HepG2 (cell line): ENCODE results near the gene PIH1D2. TPM values are rescaled to one million over a fixed set of nuclear protein-coding genes. Genes with fewer than 3 reads are reported as not detected.

Experiments
- ATAC-seq: fragments of 200-7000 bp; cut with Tn5 transposase; 3 replicates; pipeline ENCODE4 v1.9.1; 2020; ENCODE audit warnings: mild to moderate bottlenecking, moderate library complexity
- BruUV-seq: library from RNA; stranded (reverse); fragments of 400-500 nt; replicated peaks from 2 replicates; lab custom pipeline; 2021; lab: Mats Ljungman, UMichigan
- CTCF ChIA-PET: fragments of 300-600 bp; formaldehyde crosslinking; extraction: SDS; loops from one replicate; lab custom pipeline; 2021; ENCODE audit warnings: low total read pairs, inconsistent platforms, low intra/inter-chr PET ratio; lab: Yijun Ruan, JAX
- POLR2A ChIA-PET: fragments of 350-600 bp; sonication (Branson Sonifier 250); formaldehyde crosslinking; loops from one replicate; lab custom pipeline; 2020; ENCODE audit warnings: antibody characterized with exemption, inconsistent platforms; lab: Yijun Ruan, JAX
- DNase-seq: peaks from one replicate; pipeline ENCODE4 v3.0.0-alpha.2; 2015; ENCODE audit warnings: low spot score
- FAIRE-seq: peaks from 3 replicates; lab custom pipeline; 2011; peaks lifted over from hg19 to GRCh38; lab: Jason Lieb, UNC
- H2AFZ ChIP-seq: one replicate; pipeline ENCODE4 v1.6.1; 2011; ENCODE audit warnings: low read length, inconsistent platforms
- H3K27ac ChIP-seq: fragments of 300-600 bp; 3 replicates; pipeline ENCODE4 v1.8.0; 2011; ENCODE audit warnings: mixed run types, mild to moderate bottlenecking, mixed read lengths, low read length, inconsistent platforms; ENCODE audit not compliant: insufficient read depth; ENCODE audit errors: extremely low read length
- H3K27me3 ChIP-seq, 2 experiments: fragments of 200-600 bp in 1 of 2; 2 replicates in 1 of 2; 3 replicates in 1 of 2; pipeline versions ENCODE4 v1.6.0 to v1.8.0; 2011; ENCODE audit warnings: low read length in 2 of 2, mild to moderate bottlenecking in 2 of 2, moderate library complexity in 2 of 2, inconsistent platforms in 1 of 2; ENCODE audit not compliant: insufficient read depth in 2 of 2, control insufficient read depth in 1 of 2
- H3K36me3 ChIP-seq, 2 experiments: fragments of 200-600 bp in 1 of 2; replicated peaks in 1 of 2; 2 replicates in 1 of 2; 3 replicates in 1 of 2; pipeline versions ENCODE4 v1.5.1 to v1.8.0; 2011; ENCODE audit warnings: low read length in 2 of 2, inconsistent platforms in 1 of 2; ENCODE audit not compliant: insufficient read depth in 2 of 2, control insufficient read depth in 1 of 2
- H3K4me1 ChIP-seq: 2 replicates; pipeline ENCODE4 v1.5.1; 2012; ENCODE audit warnings: low read length, inconsistent platforms; ENCODE audit not compliant: insufficient read depth
- H3K4me2 ChIP-seq: 2 replicates; pipeline ENCODE4 v1.6.0; 2011; ENCODE audit warnings: low read depth, low read length, inconsistent platforms
- H3K4me3 ChIP-seq, 3 experiments: fragments of 200-600 bp in 1 of 3; sonication (generic), shearing (Covaris generic) in 1 of 3; replicated peaks in 1 of 3; 2 replicates each; pipeline ENCODE4 v1.5.1; 2011 to 2016; ENCODE audit warnings: low read length in 3 of 3, inconsistent platforms in 2 of 3, low read depth in 2 of 3, mild to moderate bottlenecking in 2 of 3, control low read depth in 1 of 3, mixed read lengths in 1 of 3; ENCODE audit not compliant: insufficient read depth in 1 of 3
- H3K79me2 ChIP-seq: one replicate; pipeline ENCODE4 v1.6.1; 2011; ENCODE audit warnings: low read length, inconsistent platforms; ENCODE audit not compliant: insufficient read depth
- H3K9ac ChIP-seq: 2 replicates; pipeline ENCODE4 v1.6.0; 2011; ENCODE audit warnings: mild to moderate bottlenecking, low read depth, low read length, inconsistent platforms; ENCODE audit not compliant: insufficient read depth
- H3K9me3 ChIP-seq: 2 replicates; pipeline ENCODE4 v1.5.1; 2012; ENCODE audit warnings: mild to moderate bottlenecking, low read length
- H4K20me1 ChIP-seq: 2 replicates; pipeline ENCODE4 v1.6.0; 2011; ENCODE audit warnings: inconsistent platforms, mild to moderate bottlenecking, low read length, moderate library complexity; ENCODE audit not compliant: insufficient read depth
- BHLHE40 ChIP-seq: IDR thresholded peaks from 2 replicates; pipeline ENCODE4 v1.6.1; 2011; ENCODE audit warnings: low read length, improper control_type of control experiment
- FOXC1 ChIP-seq: sonication (generic); formaldehyde crosslinking; IDR thresholded peaks from 2 replicates; pipeline ENCODE4 v1.8.0; 2022; ENCODE audit warnings: mild to moderate bottlenecking, missing genetic modification reagents, borderline replicate concordance
- NFE2 ChIP-seq: sonication (generic); formaldehyde crosslinking; IDR thresholded peaks from 2 replicates; pipeline ENCODE4 v1.4.0; 2020; ENCODE audit warnings: missing genetic modification reagents
- RAD51 ChIP-seq: fragments of 450-650 bp; IDR thresholded peaks from 2 replicates; pipeline ENCODE4 v1.6.1; 2016; ENCODE audit warnings: borderline replicate concordance
- ZNF251 ChIP-seq: sonication (generic); formaldehyde crosslinking; IDR thresholded peaks from 2 replicates; pipeline ENCODE4 v1.9.0; 2021; ENCODE audit warnings: mild to moderate bottlenecking, missing genetic modification reagents
- ZNF615 ChIP-seq: sonication (generic); formaldehyde crosslinking; IDR thresholded peaks from 2 replicates; pipeline ENCODE4 v1.5.0; 2020; ENCODE audit warnings: mild to moderate bottlenecking, missing genetic modification reagents, borderline replicate concordance
- ZNF75D ChIP-seq: sonication (generic); formaldehyde crosslinking; IDR thresholded peaks from 2 replicates; pipeline ENCODE4 v1.8.1; 2023; ENCODE audit warnings: missing genetic modification reagents, mild to moderate bottlenecking, borderline replicate concordance
- WGBS: methylation state at CpG from one replicate; pipeline ENCODE4 v1.1.6; 2017; ENCODE audit warnings: low lambda C conversion rate; 5-methylcytosine and 5-hydroxymethylcytosine counted together
- in situ Hi-C: cut with HindIII; loops from 2 replicates; pipeline ENCODE4 v1.10.0; 2017; ENCODE audit warnings: low pct_unique_long_range_greater_than_20kb; ENCODE audit not compliant: extremely low pct_ligation_motif_present
- intact Hi-C: fragments of 100-400 bp; cut with micrococcal nuclease; formaldehyde crosslinking; loops from one replicate; pipeline ENCODE4 v1.10.0; 2022; ENCODE audit not compliant: unreplicated experiment
- polyA plus RNA-seq, 8 experiments: library from polyadenylated mRNA; depleted of rRNA in 3 of 8; stranded (reverse) in 7 of 8; unstranded in 1 of 8; fragments of >200 nt; fragmentation: Illumina TruSeq in 4 of 8; extraction: Trizol in 4 of 8; gene quantifications; 2 replicates each; pipeline versions ENCODE4 v1.2.1 to v1.2.3, GENCODE V29; 2011 to 2016; ENCODE audit warnings: low read depth in 4 of 8, missing spikeins in 1 of 8, mixed read lengths in 1 of 8; ENCODE audit not compliant: insufficient read depth in 1 of 8
- total RNA-seq, 5 experiments: library from RNA; depleted of rRNA; stranded (reverse); fragments of >200 nt; fragmentation: Illumina TruSeq; extraction: Trizol; gene quantifications; 2 replicates each; pipeline ENCODE4 v1.2.3, GENCODE V29; 2016; ENCODE audit warnings: low read depth in 1 of 5
- TF ChIP-seq, protein P1 (sequence below): IDR thresholded peaks from 2 replicates; pipeline ENCODE4 v1.6.1; 2016; ENCODE audit warnings: low read depth, missing genetic modification reagents, missing compliant biosample characterization

The PIH1D2 gene
- total and polyA plus RNA-seq, 2 of the 13 experiments (the other 11 are each of a cell fraction or from before 2014, with no cell fraction given), result 0.49 to 2.7 TPM

DNA sequence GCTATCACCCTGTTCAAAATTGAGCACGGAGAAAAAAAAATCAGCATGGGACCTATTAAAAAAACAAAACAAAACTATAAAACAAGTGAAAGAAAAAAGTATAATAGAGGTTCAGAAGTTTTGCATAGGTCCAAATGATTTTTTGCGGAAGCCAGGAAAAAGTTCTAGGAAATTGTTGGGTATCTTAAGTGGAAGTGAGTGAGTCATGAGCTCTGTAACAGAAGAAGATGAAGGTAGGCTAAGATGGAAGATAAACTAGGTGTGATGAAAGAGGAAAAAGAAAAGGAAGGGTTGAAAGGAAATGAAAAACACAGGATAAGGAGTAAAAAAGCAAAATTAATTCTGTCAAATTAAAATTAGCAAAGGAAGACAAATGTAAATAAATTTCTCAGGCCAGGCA lies 40.6 kb upstream of the PIH1D2 start:
- POLR2A ChIA-PET, result interaction anchor here (1.1 kb wide), 2 partner anchors 10 to 43 kb away, joined by 3 read pairs; no protein-coding TSS in a partner anchor
- WGBS, result 95% methylated on average over 2 of the region's 2 CpGs
- no peak overlapping the region for H2AFZ ChIP-seq
- TF ChIP-seq ZNF75D (CRISPR knock-in tag) (no peak), FOXC1 (CRISPR knock-in tag) (no peak), ZNF251 (no peak), BHLHE40 (no peak), ZNF615 (CRISPR knock-in tag) (no peak), NFE2 (CRISPR knock-in tag) (no peak), RAD51 (no peak)
- TF ChIP-seq, protein P1, sequence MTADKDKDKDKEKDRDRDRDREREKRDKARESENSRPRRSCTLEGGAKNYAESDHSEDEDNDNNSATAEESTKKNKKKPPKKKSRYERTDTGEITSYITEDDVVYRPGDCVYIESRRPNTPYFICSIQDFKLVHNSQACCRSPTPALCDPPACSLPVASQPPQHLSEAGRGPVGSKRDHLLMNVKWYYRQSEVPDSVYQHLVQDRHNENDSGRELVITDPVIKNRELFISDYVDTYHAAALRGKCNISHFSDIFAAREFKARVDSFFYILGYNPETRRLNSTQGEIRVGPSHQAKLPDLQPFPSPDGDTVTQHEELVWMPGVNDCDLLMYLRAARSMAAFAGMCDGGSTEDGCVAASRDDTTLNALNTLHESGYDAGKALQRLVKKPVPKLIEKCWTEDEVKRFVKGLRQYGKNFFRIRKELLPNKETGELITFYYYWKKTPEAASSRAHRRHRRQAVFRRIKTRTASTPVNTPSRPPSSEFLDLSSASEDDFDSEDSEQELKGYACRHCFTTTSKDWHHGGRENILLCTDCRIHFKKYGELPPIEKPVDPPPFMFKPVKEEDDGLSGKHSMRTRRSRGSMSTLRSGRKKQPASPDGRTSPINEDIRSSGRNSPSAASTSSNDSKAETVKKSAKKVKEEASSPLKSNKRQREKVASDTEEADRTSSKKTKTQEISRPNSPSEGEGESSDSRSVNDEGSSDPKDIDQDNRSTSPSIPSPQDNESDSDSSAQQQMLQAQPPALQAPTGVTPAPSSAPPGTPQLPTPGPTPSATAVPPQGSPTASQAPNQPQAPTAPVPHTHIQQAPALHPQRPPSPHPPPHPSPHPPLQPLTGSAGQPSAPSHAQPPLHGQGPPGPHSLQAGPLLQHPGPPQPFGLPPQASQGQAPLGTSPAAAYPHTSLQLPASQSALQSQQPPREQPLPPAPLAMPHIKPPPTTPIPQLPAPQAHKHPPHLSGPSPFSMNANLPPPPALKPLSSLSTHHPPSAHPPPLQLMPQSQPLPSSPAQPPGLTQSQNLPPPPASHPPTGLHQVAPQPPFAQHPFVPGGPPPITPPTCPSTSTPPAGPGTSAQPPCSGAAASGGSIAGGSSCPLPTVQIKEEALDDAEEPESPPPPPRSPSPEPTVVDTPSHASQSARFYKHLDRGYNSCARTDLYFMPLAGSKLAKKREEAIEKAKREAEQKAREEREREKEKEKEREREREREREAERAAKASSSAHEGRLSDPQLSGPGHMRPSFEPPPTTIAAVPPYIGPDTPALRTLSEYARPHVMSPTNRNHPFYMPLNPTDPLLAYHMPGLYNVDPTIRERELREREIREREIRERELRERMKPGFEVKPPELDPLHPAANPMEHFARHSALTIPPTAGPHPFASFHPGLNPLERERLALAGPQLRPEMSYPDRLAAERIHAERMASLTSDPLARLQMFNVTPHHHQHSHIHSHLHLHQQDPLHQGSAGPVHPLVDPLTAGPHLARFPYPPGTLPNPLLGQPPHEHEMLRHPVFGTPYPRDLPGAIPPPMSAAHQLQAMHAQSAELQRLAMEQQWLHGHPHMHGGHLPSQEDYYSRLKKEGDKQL, result no peak
- TF ChIP-seq, all 625 proteins: peak for 0
- no peak for DNase-seq
- CTCF ChIA-PET, result interaction anchor here (2.1 to 2.3 kb wide), 2 partner anchors 61 to 166 kb away, joined by 10 to 25 read pairs; partner anchors contain the start of gene BCO2
- peaks cover 5% of the 10 kb centered on the region; the same call in 1 of the 2 replicates for H3K4me1 ChIP-seq
- no peaks in the 10 kb centered on the region for H3K36me3 ChIP-seq
- FAIRE-seq, result no peak
- in situ Hi-C loops (loop anchor here (5.0 to 10.0 kb wide), 2 partner anchors 63 to 170 kb away; partner anchors contain the start of gene BCO2), intact Hi-C loops (no loop called here)
- no peak overlapping the region for H3K9ac ChIP-seq
- H3K4me2 ChIP-seq, result no peak overlapping the region
- H3K27me3 ChIP-seq, result no peaks in the 10 kb centered on the region
- no peaks in the 10 kb centered on the region for H4K20me1 ChIP-seq
- H3K4me3 ChIP-seq, result no peak overlapping the region
- H3K27ac ChIP-seq, result no peak overlapping the region
- ATAC-seq, result no peak
- no TSS peak for BruUV-seq
- H3K79me2 ChIP-seq, result no peaks in the 10 kb centered on the region
- H3K9me3 ChIP-seq, result no peaks in the 10 kb centered on the region
